Fibroblast of lung (primary cell): ENCODE measurements around the gene CIC.

Experiments
- CTCF ChIP-seq, 2 donors: IDR thresholded peaks in 1 of 2; conservative IDR thresholded peaks in 1 of 2; 1 replicate in 1 of 2; 2 replicates in 1 of 2; pipeline ENCODE4 v1.5.1; 2011 to 2012; ENCODE audit warnings: low read length in 2 of 2, control low read depth in 1 of 2, inconsistent platforms in 1 of 2, low read depth in 1 of 2, mild to moderate bottlenecking in 1 of 2
- EZH2 ChIP-seq: IDR thresholded peaks from 2 replicates; pipeline ENCODE4 v1.5.1; 2012; ENCODE audit warnings: low read length, control low read depth, mild to moderate bottlenecking; ENCODE audit errors: missing control alignments

GRCh38 chr19:42241279-42241678, 27.8 kb upstream of the CIC start:
- no peak for TF ChIP-seq CTCF (conservative IDR thresholded peaks at IDR 0.05 in 1 of 2, IDR thresholded peaks at IDR 0.05 in 1 of 2; ENCODE audit: low read depth in 1 of 2, low read length in 2 of 2)
- TF ChIP-seq EZH2 = no peak
